GM19395 (cell line): ENCODE results near the gene MYL3.

Experiments
- ATAC-seq: cut with Tn5 transposase; IDR thresholded peaks from one replicate; pipeline ENCODE4 v1.9.1; 2021; ENCODE audit warnings: mild to moderate bottlenecking, moderate library complexity; ENCODE audit not compliant: unreplicated experiment

Gene MYL3

GRCh38 chr3:46899151-46900006, 36.1 kb upstream of the MYL3 start:
- no peak for ATAC-seq

DNA sequence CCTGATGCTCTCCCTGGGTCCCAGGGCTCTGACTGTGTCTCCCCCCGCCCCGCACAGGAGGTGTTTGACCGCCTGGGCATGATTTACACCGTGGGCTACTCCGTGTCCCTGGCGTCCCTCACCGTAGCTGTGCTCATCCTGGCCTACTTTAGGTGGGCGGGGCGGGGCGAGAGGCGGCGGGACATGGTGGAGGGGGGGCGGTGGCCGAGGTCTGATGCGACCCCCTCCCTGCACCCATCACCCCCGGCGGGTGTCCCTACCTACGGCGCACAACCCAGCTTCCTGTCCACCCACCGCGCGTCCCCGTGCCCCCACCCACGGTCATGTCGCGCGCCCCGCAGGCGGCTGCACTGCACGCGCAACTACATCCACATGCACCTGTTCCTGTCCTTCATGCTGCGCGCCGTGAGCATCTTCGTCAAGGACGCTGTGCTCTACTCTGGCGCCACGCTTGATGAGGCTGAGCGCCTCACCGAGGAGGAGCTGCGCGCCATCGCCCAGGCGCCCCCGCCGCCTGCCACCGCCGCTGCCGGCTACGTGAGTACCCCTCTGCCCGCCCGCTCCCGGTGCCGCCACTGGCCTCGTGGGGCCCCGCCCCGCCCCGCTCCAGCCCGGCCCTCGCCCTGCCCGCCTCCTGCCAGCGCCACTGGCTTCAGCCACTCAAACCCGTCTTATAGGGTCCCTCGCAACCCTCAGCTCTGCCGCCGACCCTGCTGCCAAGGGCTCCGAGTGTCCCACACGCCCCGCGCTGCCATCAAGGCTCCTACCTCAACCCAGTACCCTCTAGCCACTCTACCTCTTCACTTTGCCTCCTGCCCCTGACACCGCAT, 35.3 kb upstream of the MYL3 start:
- ATAC-seq, result no peak

GRCh38 chr3:46897829-46898320, 34.6 kb upstream of the MYL3 start:
- ATAC-seq, result no peak

- ATAC-seq, result no peak
These were observed 33.8 kb upstream of the MYL3 start for GRCh38 chr3:46897031-46897430.

DNA sequence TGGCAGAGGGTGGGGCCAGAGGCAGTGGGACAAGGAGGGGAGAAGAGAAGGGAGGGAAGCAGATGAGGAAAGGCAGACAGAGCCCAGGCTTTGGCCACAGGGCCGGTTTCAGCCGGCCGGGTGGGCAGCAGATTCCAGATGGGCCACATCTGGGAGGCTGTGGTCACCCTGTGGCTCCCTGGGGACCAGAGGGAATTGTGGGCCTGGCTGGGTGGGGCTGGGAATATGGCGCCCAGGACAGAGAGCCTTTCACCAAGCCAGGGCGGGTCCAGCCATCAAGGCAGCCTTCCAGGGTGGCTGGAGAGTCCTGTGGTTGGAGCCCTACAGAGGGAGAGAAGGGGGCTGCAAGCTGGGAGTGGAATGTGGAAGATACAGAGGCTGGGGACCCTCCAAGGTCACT, 33.1 kb upstream of the MYL3 start:
- no peak for ATAC-seq

GRCh38 chr3:46895761-46896160, 32.5 kb upstream of the MYL3 start:
- no peak for ATAC-seq

DNA sequence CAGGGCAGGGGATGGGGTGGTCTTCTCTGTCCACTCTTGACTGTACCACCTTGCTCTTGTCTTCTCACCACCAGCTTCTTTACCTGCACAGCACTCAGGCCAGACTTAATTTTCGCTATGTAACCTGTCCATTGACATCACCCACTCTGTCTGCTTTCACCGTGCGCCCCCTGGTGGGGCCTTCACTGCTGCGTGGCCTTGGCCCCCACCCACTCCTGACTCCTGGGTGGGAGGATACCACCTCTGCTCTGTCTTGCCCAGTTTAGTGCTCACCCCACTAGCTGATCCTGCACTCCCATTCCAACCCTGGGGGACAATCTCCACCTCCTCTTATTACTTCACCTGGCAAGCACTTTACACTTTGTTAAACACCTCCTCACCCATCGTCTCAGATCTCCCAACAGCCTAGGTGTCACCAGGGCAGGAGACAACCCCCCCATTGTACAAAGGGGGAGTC, 32.0 kb upstream of the MYL3 start:
- no peak for ATAC-seq

- no peak for ATAC-seq
These were observed 31.0 kb upstream of the MYL3 start for GRCh38 chr3:46894256-46894655.

DNA sequence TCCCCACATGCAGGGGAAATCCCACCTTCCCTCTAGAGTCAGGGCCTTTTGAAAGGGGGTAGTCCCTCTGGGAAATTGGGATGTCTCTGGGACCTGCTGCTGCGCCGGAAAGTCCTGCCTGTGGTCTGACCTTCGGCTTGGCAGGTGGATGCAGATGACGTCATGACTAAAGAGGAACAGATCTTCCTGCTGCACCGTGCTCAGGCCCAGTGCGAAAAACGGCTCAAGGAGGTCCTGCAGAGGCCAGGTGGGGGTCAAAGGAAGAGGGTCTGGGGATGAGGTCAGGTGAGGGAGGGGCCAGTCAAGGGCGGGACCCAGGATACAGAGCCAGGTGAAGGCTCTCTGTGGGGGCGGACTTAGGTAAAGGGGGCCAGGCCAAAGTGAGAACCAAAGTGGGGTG, 30.5 kb upstream of the MYL3 start:
- no peak for ATAC-seq

- no peak for ATAC-seq
These were observed 30.0 kb upstream of the MYL3 start for GRCh38 chr3:46893146-46893748.

DNA sequence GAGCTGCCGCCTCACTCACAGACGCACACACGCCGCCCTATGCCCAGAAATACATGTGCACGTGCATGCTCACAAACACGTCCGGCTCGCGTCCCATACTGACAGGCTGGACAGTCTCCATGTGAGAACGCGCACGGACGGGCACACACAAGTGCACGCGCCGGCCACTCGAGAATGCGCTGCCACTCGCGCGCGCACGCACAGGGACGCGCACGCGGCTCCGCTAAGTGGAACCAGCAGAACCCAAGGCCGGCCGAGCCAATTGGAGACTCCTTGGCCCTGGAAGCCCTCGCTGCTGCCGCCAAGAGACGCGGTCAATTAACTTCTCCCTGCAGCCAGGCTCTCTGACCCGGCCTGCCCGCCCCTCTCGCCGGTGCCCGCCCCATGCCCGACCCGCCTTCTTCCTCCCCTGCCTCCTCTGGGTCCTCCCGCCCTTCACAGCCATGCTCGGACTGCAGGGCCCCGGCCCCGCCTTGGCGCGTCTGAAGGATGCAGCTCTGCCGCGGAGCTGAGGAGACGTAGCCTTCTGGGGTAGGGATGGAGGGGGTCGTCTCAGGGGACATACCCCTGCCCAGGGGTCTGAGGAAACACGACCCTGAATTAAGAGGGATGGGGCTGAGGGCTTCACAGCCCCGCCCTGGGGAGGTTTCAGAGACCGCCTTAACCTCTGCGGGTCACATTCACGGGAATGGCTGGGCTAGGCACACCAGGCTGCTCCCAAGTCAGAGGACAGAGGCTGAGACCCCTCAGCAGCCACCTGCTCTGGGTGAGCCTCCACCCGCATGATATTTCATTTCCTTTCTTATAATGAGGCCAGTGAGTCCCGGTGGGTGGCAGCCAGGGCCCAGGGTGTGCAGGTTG, 29.3 kb upstream of the MYL3 start:
- ATAC-seq, result no peak

- no peak for ATAC-seq
These were observed 27.9 kb upstream of the MYL3 start for GRCh38 chr3:46891132-46891531.

- no peak for ATAC-seq
These were observed 26.9 kb upstream of the MYL3 start for GRCh38 chr3:46890132-46890531.

DNA sequence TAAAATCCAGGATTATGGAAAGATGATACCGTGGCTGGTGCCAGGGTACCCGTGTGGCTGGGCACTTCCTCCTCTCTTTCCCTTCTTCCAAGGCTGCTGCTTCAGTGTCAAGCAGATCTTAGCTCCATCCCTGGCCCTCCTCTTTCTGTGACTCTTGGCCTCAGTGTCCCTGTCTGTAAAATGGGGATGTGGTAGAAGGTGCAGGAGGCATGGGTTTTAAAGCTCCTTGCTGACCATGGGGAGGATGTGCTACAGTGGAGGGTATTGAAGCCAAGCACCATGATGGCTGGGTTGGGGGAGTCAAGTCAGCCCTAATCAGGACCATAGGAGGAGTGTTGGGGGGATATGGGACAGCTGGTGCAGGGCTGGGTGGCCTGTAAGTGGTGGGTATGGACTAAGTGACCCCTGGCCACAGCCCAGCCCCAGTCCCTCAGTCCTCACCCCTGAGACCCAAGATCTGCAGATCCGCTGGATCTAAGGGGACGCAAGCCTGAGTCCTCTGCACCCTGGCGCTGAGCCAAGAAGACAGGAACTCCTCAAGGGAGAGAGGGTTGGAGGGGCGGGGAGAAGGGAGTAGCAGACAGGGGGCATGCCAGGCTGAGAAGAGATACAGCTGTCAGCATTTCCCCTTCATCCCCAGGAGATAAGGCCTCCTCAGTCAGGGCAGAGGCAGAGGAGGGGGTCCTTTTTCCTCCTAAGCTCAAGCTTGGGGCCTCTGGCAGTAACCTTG, 26.3 kb upstream of the MYL3 start:
- ATAC-seq, result no peak

DNA sequence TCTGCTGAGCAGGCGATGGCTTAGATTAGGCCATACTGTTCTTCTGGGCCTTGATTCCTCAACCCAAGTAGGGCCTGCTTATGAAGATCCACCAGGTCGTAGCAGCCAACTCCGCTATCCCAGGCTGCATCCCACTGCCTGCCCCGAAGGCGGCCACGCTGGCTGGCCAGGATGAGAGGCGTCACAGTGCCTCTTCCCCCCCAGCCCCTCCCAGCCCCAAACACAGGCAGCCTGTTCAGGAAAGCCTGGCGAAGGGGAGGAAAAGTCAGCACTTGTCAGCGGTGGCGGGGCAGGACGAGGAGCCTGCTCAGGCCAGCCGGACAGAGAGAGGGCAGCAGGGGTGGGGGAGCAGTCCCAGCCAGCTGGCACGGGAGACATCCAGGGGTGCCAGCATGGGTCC, 25.5 kb upstream of the MYL3 start:
- no peak for ATAC-seq

DNA sequence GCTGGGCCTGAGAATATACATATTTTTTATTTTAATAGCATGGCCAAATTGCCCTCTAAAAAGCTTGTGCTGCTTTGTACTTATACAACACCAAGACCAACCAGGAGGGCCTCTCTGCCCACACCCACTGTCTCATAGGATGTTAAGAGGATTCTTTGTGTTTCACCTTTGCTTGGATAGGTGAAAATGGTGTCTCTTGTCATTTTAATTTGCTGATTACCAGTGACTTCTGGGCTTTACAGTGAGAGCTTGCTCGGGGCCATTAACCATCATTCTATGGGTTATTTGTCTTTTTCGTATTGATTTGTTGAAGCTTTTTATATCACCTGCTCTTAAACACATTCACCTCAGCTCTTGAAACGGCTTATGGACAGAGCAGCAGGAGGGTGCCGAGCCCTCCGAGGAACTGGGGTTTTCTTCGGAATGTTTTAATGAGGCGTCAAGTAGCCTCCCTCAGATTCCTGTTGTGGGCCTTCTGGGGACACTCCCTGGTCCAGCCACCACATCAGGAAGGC, 24.8 kb upstream of the MYL3 start:
- no peak for ATAC-seq

GRCh38 chr3:46885612-46886011, 22.4 kb upstream of the MYL3 start:
- no peak for ATAC-seq

DNA sequence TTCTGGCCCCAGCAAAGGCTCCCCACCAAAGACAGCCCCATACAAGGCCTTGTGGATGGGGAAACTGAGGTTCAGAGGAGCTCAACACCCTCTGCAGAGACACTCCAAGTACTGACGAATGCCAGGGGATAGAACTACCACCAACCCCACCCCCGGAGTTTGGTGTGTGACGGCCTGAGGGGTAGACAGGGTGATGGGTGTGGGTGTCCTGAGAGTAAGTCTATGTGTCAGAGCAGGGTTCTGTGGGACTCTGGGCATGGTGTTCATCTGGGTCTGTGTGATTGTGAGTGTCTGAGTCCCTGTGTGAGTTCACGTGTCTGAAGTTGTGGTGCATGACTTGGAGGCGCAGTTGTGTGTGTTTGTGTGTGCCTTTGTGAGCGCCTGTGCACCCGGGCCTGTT, 21.7 kb upstream of the MYL3 start:
- ATAC-seq, result no peak

DNA sequence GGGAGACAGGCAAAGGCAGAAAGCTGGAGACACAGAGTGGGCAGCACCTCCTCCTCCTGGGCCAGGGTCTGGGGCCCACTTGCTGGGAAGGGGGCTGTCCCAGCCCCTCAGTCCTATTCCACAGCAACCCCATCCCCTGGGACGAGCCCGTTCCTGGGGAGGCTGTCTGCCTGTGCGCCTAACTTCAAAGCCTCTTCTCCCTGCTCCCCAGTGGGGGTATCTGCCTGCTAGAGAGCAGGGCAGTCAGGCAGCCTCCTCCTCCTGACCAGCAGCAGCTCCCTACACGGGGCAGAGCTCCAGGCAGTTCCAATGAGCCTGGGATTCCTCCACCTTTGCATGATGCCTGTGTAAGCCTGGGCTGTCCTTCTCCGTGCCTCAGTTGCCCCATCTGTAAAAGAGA, 21.2 kb upstream of the MYL3 start:
- ATAC-seq, result no peak

DNA sequence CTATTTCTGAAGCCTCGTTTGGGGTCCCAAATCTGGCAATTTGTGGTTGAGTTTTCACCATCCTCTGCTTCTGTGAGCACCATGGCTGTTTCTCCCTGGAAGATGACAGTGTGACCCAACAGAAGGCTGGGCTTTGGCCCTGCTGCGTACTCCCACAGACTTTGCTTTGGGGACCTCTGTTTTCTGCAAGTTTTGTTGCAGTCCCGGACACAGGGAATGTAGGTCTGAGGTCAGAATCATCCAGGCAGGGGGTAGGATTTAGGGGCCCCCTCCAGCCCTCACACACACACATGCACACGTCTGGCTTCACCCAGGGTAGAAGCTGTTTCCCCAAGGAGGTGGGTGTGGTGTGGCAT, 20.6 kb upstream of the MYL3 start:
- ATAC-seq, result no peak
